Dendritic cell treated with granulocyte-macrophage colony-stimulating factor and Interleukin-4, amounts not matched to agents 40 ng/mL and 50 ng/mL, for 4 days (primary cell): ENCODE results near the gene IRF2.

ENCODE experiments used
- H3K27ac Mint-ChIP-seq: one replicate; pipeline ENCODE4 v1.8.0; 2022; ENCODE audit warnings: mild to moderate bottlenecking, mixed read lengths
- H3K27me3 Mint-ChIP-seq: one replicate; pipeline ENCODE4 v1.8.0; 2022; ENCODE audit warnings: mild to moderate bottlenecking, mixed read lengths
- H3K36me3 Mint-ChIP-seq: one replicate; pipeline ENCODE4 v1.8.0; 2022; ENCODE audit warnings: low read depth, mixed read lengths
- H3K4me1 Mint-ChIP-seq: one replicate; pipeline ENCODE4 v1.8.0; 2022; ENCODE audit warnings: low read depth, mixed read lengths
- H3K4me3 Mint-ChIP-seq: one replicate; pipeline ENCODE4 v1.8.0; 2022; ENCODE audit warnings: mild to moderate bottlenecking, moderate library complexity, mixed read lengths
- H3K9me3 Mint-ChIP-seq: one replicate; pipeline ENCODE4 v1.8.0; 2022; ENCODE audit warnings: mixed read lengths
- intact Hi-C: fragments of 100-400 bp; cut with micrococcal nuclease; formaldehyde crosslinking; loops from one replicate; pipeline ENCODE4 v1.15.0; 2022

The IRF2 gene

GRCh38 chr4:184423003-184423686 is 51.2 kb downstream of the IRF2 start:
- H3K27ac Mint-ChIP-seq = no peak overlapping the region
- no peaks in the 10 kb centered on the region for H3K27me3 Mint-ChIP-seq
- peaks cover 91% of the 10 kb centered on the region for H3K36me3 Mint-ChIP-seq
- peaks cover 60% of the 10 kb centered on the region for H3K4me1 Mint-ChIP-seq
- intact Hi-C loops = no loop called here
- no peak overlapping the region for H3K4me3 Mint-ChIP-seq
- peaks cover 8% of the 10 kb centered on the region for H3K9me3 Mint-ChIP-seq

- Mint-ChIP-seq H3K36me3 (peaks cover 91% of the 10 kb centered on the region), H3K4me3 (no peak overlapping the region), H3K4me1 (peaks cover 60% of the 10 kb centered on the region), H3K27me3 (no peaks in the 10 kb centered on the region), H3K27ac (no peak overlapping the region), H3K9me3 (peaks cover 8% of the 10 kb centered on the region)
- intact Hi-C loops = no loop called here
These were observed 52.0 kb downstream of the IRF2 start for GRCh38 chr4:184422378-184422777.

GRCh38 chr4:184421533-184422155 is 52.7 kb downstream of the IRF2 start:
- H3K27ac Mint-ChIP-seq = peak overlapping the region; percentile 37
- intact Hi-C loops = no loop called here
- H3K4me1 Mint-ChIP-seq = peaks cover 59% of the 10 kb centered on the region
- peaks cover 86% of the 10 kb centered on the region for H3K36me3 Mint-ChIP-seq
- peaks cover 8% of the 10 kb centered on the region for H3K9me3 Mint-ChIP-seq
- H3K27me3 Mint-ChIP-seq = no peaks in the 10 kb centered on the region
- no peak overlapping the region for H3K4me3 Mint-ChIP-seq

GRCh38 chr4:184420881-184421416 is 53.4 kb downstream of the IRF2 start:
- Mint-ChIP-seq H3K27ac (peak overlapping the region; percentile 46), H3K4me3 (no peak overlapping the region), H3K36me3 (peaks cover 84% of the 10 kb centered on the region), H3K4me1 (peaks cover 55% of the 10 kb centered on the region), H3K9me3 (peaks cover 8% of the 10 kb centered on the region), H3K27me3 (no peaks in the 10 kb centered on the region)
- intact Hi-C loops = no loop called here

- Mint-ChIP-seq H3K9me3 (peaks cover 8% of the 10 kb centered on the region), H3K4me3 (no peak overlapping the region), H3K27ac (peak overlapping the region; percentile 46), H3K36me3 (peaks cover 84% of the 10 kb centered on the region), H3K27me3 (no peaks in the 10 kb centered on the region), H3K4me1 (peaks cover 54% of the 10 kb centered on the region)
- intact Hi-C loops = no loop called here
These were observed 53.9 kb downstream of the IRF2 start for GRCh38 chr4:184420402-184420801.

- peaks cover 50% of the 10 kb centered on the region for H3K4me1 Mint-ChIP-seq
- H3K36me3 Mint-ChIP-seq = peaks cover 84% of the 10 kb centered on the region
- H3K9me3 Mint-ChIP-seq = peaks cover 8% of the 10 kb centered on the region
- intact Hi-C loops = no loop called here
- H3K4me3 Mint-ChIP-seq = no peak overlapping the region
- H3K27me3 Mint-ChIP-seq = no peaks in the 10 kb centered on the region
- H3K27ac Mint-ChIP-seq = no peak overlapping the region
These were observed 54.4 kb downstream of the IRF2 start for GRCh38 chr4:184419976-184420375.

- Mint-ChIP-seq H3K27me3 (no peaks in the 10 kb centered on the region), H3K36me3 (peaks cover 84% of the 10 kb centered on the region), H3K27ac (peak overlapping the region; percentile 83), H3K4me1 (peaks cover 54% of the 10 kb centered on the region), H3K4me3 (no peak overlapping the region), H3K9me3 (peaks cover 8% of the 10 kb centered on the region)
- intact Hi-C loops = no loop called here
These were observed 56.4 kb downstream of the IRF2 start for GRCh38 chr4:184417802-184418511.

- H3K4me1 Mint-ChIP-seq = peaks cover 55% of the 10 kb centered on the region
- intact Hi-C loops = no loop called here
- no peaks in the 10 kb centered on the region for H3K27me3 Mint-ChIP-seq
- H3K27ac Mint-ChIP-seq = peak overlapping the region; percentile 83
- H3K9me3 Mint-ChIP-seq = peaks cover under 1% of the 10 kb centered on the region
- H3K36me3 Mint-ChIP-seq = peaks cover 84% of the 10 kb centered on the region
- peak overlapping the region; percentile 65 for H3K4me3 Mint-ChIP-seq
These were observed 57.2 kb downstream of the IRF2 start for GRCh38 chr4:184416913-184417734.

- H3K36me3 Mint-ChIP-seq = peaks cover 93% of the 10 kb centered on the region
These were observed 59.3 kb downstream of the IRF2 start for GRCh38 chr4:184415071-184415470.

GRCh38 chr4:184413261-184414046 is 60.9 kb downstream of the IRF2 start:
- Mint-ChIP-seq H3K36me3 (peaks cover 93% of the 10 kb centered on the region), H3K27me3 (no peaks in the 10 kb centered on the region), H3K4me1 (peaks cover 64% of the 10 kb centered on the region), H3K9me3 (no peaks in the 10 kb centered on the region), H3K27ac (peak overlapping the region; percentile 67), H3K4me3 (no peak overlapping the region)
- intact Hi-C loops = no loop called here

More at GRCh38 chr4:184415071-184415470, 59.3 kb downstream of the IRF2 start:
- Mint-ChIP-seq H3K9me3 (no peaks in the 10 kb centered on the region), H3K4me1 (peaks cover 48% of the 10 kb centered on the region), H3K27ac (peak overlapping the region; percentile 31), H3K4me3 (no peak overlapping the region), H3K27me3 (no peaks in the 10 kb centered on the region)
- intact Hi-C loops = no loop called here

- H3K4me1 Mint-ChIP-seq = peaks cover 70% of the 10 kb centered on the region
- H3K9me3 Mint-ChIP-seq = no peaks in the 10 kb centered on the region
- intact Hi-C loops = no loop called here
- H3K36me3 Mint-ChIP-seq = peaks cover 97% of the 10 kb centered on the region
- no peak overlapping the region for H3K27ac Mint-ChIP-seq
- H3K27me3 Mint-ChIP-seq = no peaks in the 10 kb centered on the region
- no peak overlapping the region for H3K4me3 Mint-ChIP-seq
These were observed 63.6 kb downstream of the IRF2 start for GRCh38 chr4:184410748-184411147.

- H3K27ac Mint-ChIP-seq = peak overlapping the region; percentile 11
- H3K27me3 Mint-ChIP-seq = no peaks in the 10 kb centered on the region
- intact Hi-C loops = no loop called here
- H3K4me3 Mint-ChIP-seq = no peak overlapping the region
- peaks cover 97% of the 10 kb centered on the region for H3K36me3 Mint-ChIP-seq
- no peaks in the 10 kb centered on the region for H3K9me3 Mint-ChIP-seq
- peaks cover 70% of the 10 kb centered on the region for H3K4me1 Mint-ChIP-seq
These were observed 64.2 kb downstream of the IRF2 start for GRCh38 chr4:184409911-184410692.
